ENCODE results near the gene CHST11.

- TF ChIP-seq POLR2A (IDR thresholded peaks at IDR 0.05; ENCODE audit: low read length) (no peak), GATA1 (IDR thresholded peaks at IDR 0.05; ENCODE audit: low read depth, low read length) (no peak)
These were observed 114.6 kb downstream of the CHST11 start for GRCh38 chr12:104571328-104571727.
